HL-60 (cell line): ENCODE measurements around the gene SYTL3.

ENCODE experiments used
- DNase-seq, 2 experiments: peaks; one replicate each; pipeline ENCODE4 v3.0.0-alpha.2; 2010 to 2020; ENCODE audit warnings: low read depth in 1 of 2, low spot score in 1 of 2
- H3K27ac ChIP-seq: fragments of 250-450 bp; sonication (Bioruptor Pico); replicated peaks from 2 replicates; pipeline ENCODE4 v1.5.1; 2020; ENCODE audit warnings: mild to moderate bottlenecking, moderate library complexity
- H3K27me3 ChIP-seq: fragments of 250-450 bp; sonication (Bioruptor Pico); 2 replicates; pipeline ENCODE4 v1.5.1; 2021; ENCODE audit warnings: mild to moderate bottlenecking, moderate library complexity; ENCODE audit not compliant: insufficient read depth, poor library complexity, severe bottlenecking
- H3K4me3 ChIP-seq: replicated peaks from 2 replicates; pipeline ENCODE4 v1.5.1; 2011; ENCODE audit warnings: mild to moderate bottlenecking, control low read depth, low read length; ENCODE audit not compliant: insufficient read depth
- GABPA ChIP-seq: IDR thresholded peaks from 2 replicates; pipeline ENCODE4 v1.6.1; 2012; ENCODE audit warnings: low read depth
- POLR2AphosphoS5 ChIP-seq: IDR thresholded peaks from 2 replicates; pipeline ENCODE4 v1.6.1; 2012; ENCODE audit warnings: low read depth
- SPI1 ChIP-seq: IDR thresholded peaks from 2 replicates; pipeline ENCODE4 v1.6.1; 2012; ENCODE audit warnings: low read depth, mild to moderate bottlenecking, borderline replicate concordance
- TF ChIP-seq, protein P1 (sequence below): IDR thresholded peaks from 2 replicates; pipeline ENCODE4 v1.6.1; 2012; ENCODE audit warnings: low read depth; ENCODE audit not compliant: insufficient replicate concordance
- TF ChIP-seq, protein P2 (sequence below): IDR thresholded peaks from one replicate; pipeline ENCODE4 v1.5.1; 2011; ENCODE audit warnings: low read length, control low read depth, inconsistent platforms; ENCODE audit not compliant: insufficient read depth

Gene SYTL3

DNA sequence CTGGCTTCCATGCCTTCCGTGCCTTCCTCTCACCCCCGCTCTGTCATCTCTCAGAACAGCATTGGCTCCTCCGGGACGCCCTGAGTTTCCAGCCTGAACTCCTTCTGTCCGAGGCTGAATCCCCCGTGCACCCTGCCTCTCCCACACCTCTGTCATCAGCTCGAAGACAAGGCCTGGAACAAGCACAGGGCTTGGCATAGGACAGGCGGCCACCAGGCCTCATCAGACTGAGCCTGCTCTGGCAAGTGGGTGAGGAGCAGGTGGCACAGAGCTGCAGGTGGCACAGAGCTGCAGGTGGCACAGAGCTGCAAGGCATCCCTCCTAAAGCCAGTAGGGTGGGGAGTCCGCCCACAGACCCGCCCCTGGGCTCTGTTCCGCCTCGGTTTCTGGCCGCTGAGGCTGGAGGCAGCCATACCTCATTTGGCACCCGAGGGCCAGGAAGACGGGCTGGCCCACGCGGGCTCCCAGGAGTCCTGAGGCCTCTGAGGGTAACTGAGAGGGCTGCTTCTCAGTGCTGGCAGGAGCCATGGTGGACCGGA, 109.2 kb downstream of the SYTL3 start:
- H3K27me3 ChIP-seq = no peaks in the 10 kb centered on the region
- H3K27ac ChIP-seq = no peak overlapping the region
- DNase-seq = no peak
- H3K4me3 ChIP-seq = no peak overlapping the region
- TF ChIP-seq, protein P1, sequence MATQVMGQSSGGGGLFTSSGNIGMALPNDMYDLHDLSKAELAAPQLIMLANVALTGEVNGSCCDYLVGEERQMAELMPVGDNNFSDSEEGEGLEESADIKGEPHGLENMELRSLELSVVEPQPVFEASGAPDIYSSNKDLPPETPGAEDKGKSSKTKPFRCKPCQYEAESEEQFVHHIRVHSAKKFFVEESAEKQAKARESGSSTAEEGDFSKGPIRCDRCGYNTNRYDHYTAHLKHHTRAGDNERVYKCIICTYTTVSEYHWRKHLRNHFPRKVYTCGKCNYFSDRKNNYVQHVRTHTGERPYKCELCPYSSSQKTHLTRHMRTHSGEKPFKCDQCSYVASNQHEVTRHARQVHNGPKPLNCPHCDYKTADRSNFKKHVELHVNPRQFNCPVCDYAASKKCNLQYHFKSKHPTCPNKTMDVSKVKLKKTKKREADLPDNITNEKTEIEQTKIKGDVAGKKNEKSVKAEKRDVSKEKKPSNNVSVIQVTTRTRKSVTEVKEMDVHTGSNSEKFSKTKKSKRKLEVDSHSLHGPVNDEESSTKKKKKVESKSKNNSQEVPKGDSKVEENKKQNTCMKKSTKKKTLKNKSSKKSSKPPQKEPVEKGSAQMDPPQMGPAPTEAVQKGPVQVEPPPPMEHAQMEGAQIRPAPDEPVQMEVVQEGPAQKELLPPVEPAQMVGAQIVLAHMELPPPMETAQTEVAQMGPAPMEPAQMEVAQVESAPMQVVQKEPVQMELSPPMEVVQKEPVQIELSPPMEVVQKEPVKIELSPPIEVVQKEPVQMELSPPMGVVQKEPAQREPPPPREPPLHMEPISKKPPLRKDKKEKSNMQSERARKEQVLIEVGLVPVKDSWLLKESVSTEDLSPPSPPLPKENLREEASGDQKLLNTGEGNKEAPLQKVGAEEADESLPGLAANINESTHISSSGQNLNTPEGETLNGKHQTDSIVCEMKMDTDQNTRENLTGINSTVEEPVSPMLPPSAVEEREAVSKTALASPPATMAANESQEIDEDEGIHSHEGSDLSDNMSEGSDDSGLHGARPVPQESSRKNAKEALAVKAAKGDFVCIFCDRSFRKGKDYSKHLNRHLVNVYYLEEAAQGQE = no peak
- TF ChIP-seq POLR2AphosphoS5 (no peak), GABPA (no peak)
- TF ChIP-seq, protein P2, sequence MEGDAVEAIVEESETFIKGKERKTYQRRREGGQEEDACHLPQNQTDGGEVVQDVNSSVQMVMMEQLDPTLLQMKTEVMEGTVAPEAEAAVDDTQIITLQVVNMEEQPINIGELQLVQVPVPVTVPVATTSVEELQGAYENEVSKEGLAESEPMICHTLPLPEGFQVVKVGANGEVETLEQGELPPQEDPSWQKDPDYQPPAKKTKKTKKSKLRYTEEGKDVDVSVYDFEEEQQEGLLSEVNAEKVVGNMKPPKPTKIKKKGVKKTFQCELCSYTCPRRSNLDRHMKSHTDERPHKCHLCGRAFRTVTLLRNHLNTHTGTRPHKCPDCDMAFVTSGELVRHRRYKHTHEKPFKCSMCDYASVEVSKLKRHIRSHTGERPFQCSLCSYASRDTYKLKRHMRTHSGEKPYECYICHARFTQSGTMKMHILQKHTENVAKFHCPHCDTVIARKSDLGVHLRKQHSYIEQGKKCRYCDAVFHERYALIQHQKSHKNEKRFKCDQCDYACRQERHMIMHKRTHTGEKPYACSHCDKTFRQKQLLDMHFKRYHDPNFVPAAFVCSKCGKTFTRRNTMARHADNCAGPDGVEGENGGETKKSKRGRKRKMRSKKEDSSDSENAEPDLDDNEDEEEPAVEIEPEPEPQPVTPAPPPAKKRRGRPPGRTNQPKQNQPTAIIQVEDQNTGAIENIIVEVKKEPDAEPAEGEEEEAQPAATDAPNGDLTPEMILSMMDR = no peak

DNA sequence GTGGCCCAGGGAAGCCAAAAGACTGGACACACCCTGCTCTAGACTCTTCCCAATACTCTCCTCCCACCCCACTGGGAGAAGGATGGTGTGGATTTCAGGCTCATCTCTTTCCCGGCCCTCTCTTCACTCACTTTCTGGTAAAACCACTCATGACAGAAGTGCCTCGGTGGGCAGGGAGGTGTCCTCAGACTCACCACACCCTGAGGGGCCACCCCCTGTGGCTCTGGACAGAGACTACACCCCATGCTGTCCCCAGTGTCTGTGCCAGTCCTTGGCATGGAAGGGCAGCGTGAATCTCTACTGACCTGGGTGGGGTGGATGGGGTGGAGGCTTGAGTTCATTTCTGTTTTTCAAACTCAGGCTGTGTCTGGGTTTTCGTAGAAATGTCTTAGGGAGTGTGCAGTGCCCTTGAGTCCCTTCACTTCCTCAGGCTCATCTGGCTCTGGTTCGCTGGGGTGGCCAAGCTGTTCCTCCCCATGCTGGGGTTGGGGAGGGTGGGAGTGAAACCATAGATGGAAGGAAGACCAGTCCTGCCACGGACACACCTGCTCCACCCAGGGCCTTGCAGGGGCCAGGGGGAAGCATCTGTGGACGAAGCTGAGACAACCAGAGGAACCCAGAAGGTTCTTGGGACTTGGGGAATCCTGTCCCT, 110.2 kb downstream of the SYTL3 start:
- no peak for TF ChIP-seq SPI1
- no peak for TF ChIP-seq GABPA
- TF ChIP-seq, protein P2 = no peak
- no peak for TF ChIP-seq POLR2AphosphoS5
- TF ChIP-seq, protein P1 = no peak
- Histone ChIP-seq H3K27ac (no peak overlapping the region), H3K27me3 (no peaks in the 10 kb centered on the region), H3K4me3 (no peak overlapping the region)
- DNase-seq = no peak

DNA sequence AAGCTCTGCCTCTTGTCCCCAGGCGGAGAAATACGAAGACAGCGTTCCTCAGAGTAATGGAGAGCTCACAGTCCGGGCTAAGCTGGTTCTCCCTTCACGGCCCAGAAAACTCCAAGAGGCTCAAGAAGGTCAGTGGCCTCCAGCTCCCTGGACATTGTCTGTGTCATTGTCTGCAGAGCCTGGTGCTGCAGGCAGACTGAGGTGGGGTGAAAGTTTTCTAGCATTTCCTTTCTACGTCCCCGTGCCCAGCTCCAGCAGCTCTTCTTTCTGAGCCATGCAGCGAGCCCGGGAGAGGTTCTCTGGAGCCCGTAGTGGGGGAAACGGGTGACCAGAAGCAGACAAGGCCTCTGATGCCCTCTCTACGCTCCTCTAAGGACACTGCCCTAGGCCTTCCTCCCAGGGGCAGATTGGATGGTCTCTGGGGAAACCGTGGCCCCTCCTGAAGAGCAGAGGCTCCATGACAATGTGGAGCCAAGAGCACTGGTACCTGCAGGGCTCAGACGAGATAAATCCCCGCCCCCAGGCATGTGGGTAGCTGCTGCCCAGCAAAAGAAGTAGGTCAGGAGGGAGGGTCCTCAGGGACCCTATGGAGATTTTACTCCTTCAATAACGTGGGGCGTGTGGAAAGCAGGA, 110.9 kb downstream of the SYTL3 start:
- no peak overlapping the region for H3K4me3 ChIP-seq
- H3K27ac ChIP-seq = no peak overlapping the region
- TF ChIP-seq, protein P1 = no peak
- TF ChIP-seq GABPA (no peak), SPI1 (no peak), POLR2AphosphoS5 (no peak)
- TF ChIP-seq, protein P2 = no peak
- H3K27me3 ChIP-seq = no peaks in the 10 kb centered on the region
- DNase-seq = no peak
